ENCODE results near the gene GABRB1. TPM values are rescaled to one million over a fixed set of nuclear protein-coding genes. Genes with fewer than 3 reads are reported as not detected.
A peak's percentile ranks its signal among the peaks of the same experiment; 100 is the strongest.

Gene GABRB1
- polyA plus RNA-seq, 1 donor = 0.55 TPM

DNA sequence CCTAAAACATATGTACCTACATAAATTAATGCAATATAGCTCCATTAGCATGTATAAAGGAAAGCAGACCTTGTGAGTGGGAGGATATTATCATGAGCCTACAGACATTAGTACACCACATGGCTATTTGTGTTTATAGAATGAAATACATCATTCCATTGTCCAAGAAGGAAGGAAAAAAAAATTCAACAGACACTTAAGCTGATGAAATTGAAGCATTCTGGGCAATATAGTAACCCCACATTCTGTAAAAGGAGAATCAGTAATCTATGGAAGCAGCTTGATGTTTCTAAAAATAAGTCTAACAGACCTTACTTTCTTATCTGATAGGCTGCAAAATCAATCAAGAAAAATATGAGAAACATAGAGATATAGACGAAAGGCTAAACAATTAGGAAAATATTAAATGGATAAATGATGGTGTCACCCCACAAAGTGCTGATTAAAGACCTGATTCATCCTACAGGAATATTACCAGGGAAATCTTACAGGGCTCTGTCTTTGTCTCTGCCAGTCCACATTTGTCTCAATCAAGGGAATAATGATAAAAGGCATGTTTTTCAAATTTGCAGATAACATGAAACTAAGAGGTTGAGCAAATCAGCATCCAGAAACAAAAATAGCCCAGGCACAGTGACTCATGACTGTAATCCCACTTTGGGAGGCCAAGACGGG is 355.3 kb downstream of the GABRB1 start:
- no peak for DNase-seq

DNA sequence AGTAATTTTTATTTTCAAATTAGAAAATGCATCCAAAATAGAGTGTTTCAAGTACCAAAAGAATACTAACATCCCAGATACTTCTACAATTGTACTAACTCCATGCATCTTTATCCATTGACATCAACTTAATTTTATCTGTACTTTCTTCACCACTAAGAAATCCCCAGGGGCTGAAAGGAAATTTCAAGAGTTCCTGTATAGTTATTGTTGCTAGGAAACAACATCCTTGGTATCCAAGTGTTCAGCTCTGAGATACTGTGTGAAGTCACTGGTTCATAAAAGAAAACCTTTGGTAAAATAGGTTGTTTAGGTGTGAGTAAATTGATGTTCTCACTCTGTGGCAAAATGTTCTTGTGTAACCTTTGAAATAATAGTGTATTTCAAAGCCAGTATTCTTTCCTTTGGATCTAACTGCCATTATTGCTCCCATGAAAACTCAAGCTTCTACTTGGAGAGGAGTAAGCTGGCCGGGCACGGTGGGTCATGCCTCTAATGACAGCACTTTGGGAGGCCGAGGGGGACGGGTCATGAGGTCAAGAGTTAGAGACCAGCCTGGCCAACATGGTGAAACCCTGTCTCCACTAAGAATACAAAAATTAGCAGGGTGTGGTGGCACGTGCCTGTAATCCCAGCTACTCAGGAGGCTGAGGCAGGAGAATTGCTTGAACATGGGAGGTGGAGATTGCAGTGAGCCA is 359.2 kb downstream of the GABRB1 start:
- no peak for DNase-seq

GRCh38 chr4:47391256-47391655 is 359.9 kb downstream of the GABRB1 start:
- no peak for DNase-seq

DNA sequence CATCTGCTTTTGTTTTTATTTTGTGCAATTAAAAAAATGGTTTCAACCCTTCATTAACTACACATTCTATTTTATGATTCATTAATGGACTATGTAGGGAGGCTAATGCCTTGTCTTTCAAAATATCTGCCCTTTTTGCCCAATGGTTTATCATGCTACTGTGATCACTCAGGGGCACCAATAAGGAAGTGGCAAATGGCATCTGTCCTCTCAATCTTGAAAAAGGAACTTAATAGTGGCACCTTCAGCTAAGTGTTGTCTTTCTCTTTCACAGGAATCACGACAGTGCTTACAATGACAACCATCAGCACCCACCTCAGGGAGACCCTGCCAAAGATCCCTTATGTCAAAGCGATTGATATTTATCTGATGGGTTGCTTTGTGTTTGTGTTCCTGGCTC is 375.0 kb downstream of the GABRB1 start:
- DNase-seq = no peak

- DNase-seq = no peak
Measured at GRCh38 chr4:47410271-47410670, 378.9 kb downstream of the GABRB1 start.

DNA sequence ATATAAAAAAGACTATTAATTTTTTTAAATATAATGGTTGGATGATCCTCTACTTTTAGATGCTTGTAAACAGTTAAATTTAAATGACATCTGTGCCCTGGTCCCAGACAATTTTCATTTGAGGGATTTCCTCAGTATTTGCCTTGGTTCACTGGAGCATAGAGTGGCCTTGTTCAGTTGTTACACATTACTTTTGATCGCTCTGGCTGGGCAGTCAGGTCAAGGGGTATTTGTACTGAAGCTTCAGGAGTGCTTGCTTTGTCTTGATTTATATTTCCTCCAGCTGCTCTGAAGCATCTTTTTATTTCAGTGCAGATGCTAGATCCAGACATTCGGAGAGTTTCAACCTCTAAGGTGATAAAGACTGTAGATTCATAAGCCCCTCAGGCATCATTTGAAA is 382.2 kb downstream of the GABRB1 start:
- peak; percentile 69 for DNase-seq

DNA sequence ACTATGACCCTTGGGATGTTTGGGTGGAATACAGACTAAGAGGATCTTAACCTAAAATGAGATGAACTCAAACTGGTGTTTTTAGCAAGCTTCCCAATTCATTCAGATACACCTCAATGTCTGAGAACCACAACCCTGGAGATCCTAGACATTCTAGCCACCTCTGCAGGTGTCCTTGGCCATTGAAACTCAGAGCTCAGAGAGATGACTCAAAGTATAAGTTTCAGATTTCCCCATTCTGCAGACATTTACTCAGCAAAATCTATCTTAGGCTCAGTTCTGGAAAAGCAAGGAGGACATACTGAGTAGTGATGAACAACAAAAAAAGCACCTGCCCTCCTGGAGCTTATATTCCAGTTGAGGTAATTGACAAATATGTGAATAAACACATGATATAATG is 384.4 kb downstream of the GABRB1 start:
- no peak for DNase-seq

DNA sequence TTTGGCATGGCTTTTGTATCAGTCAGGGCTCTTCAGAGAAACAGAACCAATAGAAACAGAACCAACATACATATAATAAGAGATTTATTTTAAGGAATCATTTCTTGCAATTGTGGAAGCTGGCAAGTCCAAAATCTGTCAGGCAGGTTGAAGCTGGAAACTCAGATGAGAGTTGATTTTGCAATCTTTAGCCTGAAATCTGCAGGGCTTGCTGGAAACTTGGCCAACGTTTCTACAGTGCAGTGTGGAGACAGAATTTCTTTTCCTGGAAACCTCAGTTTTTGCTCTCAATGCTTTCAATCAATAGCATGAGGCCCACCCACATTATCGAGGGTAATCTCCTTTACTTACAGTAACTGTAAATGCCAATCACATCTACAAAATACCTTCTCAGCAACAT is 386.8 kb downstream of the GABRB1 start:
- DNase-seq = no peak

GRCh38 chr4:47419296-47419695 is 387.9 kb downstream of the GABRB1 start:
- DNase-seq = no peak

DNA sequence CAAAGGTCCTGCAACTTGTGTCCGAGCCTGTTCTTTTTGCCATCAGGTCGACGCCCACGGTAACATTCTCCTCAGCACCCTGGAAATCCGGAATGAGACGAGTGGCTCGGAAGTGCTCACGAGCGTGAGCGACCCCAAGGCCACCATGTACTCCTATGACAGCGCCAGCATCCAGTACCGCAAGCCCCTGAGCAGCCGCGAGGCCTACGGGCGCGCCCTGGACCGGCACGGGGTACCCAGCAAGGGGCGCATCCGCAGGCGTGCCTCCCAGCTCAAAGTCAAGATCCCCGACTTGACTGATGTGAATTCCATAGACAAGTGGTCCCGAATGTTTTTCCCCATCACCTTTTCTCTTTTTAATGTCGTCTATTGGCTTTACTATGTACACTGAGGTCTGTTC is 394.3 kb downstream of the GABRB1 start:
- DNase-seq = no peak

DNA sequence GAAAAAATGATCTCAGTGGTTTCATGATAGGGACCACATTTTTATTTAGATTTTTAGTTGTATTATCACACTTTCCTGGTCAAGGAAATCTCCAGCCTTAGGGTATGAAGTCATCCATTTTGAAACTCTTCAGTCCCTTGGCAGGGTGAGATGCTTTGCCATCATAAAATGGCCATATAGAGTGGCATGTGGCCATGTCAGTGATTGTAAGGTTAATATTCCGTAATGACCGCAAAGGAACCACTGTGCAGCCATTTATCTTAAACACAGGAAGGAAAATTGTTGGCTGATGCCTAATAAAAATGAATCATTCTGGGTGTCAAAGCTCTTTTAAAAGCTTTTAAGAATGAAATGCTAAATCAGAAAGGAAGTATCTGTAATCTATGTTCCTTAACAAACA is 396.6 kb downstream of the GABRB1 start:
- no peak for DNase-seq

DNA sequence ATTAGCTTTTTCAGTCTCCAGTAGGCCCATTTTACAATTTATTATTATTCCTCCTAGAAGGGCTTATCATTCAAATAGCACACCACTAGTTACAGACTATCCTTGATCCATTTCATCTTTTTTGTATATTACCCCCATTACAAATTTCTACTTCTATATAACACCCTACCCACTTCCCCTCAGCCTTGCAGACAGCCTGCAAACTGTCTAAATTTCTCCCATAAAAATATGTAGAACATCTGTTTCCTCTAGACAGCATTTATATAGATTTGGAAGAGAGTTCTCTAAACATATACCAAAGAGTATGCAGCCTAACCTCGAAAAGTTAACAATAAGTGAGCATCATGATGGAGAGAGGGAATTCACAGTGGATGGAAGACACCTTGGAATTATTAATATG is 401.4 kb downstream of the GABRB1 start:
- DNase-seq = no peak

DNA sequence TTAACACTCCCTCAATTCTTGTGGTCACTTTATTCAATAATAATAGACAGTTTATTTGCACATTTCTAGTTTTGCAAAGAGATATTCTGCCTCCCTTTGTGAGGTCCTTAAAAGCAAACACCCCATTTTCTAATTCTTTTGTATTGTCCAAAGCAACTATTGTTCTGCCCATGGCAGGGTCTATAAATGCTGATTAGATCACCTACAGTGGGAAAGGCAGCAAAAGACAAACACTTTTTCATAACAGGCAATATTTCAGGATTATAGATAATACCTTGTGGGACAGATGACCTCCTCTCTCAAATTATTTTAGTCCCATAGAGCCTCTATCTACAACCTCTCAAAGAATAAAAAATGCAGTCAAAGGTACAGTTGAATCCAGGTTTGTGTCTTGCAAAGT is 403.6 kb downstream of the GABRB1 start:
- DNase-seq = no peak

DNA sequence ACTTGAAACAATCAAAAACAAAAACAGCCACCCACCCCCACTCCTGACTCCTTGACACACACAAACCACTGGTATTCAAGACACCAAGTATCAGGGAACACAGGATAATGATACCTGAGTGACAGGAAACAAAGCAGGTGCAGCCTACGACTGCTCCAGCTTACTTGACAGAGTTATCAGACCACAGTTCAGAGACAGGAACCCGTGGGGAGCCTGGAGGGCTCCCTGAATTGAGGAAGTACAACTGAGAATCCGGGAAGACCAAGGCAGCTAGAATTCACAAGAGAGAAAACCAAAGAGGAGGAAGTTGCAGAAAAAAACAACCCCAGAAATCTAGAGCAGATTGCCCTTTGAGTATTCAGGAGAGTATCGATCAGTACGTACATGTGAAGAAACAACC is 411.6 kb downstream of the GABRB1 start:
- no peak for DNase-seq

- DNase-seq = no peak
Measured at GRCh38 chr4:47444031-47444430, 412.7 kb downstream of the GABRB1 start.

DNA sequence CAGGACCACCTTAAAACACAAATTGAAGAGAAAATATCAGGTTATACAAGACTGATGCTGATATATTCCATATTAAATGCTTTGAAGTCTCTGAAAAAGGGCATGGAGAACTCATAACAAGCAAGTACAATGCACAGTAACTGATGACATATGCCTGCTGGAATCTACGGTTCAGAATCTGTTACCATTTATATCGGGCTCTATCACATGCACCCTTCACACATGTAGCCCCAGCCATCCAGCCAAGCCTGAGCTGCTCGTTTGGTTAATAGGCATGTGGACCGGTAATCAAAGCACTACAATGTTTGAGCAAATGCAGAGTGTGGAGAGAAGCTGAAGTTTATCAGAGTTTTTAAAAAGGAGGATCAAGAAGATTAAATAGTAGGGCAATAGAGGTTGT is 420.3 kb downstream of the GABRB1 start:
- DNase-seq = no peak

- peak; percentile 15 for DNase-seq
Measured at GRCh38 chr4:47462799-47463234, 431.4 kb downstream of the GABRB1 start.

- peak; percentile 96 for DNase-seq
Measured at GRCh38 chr4:47463235-47463956, 432.0 kb downstream of the GABRB1 start, which contains the start of gene COMMD8. TSS of gene COMMD8 (minus strand) at chr4:47463702. CDS start at chr4:47463651, 51 bp downstream.

DNA sequence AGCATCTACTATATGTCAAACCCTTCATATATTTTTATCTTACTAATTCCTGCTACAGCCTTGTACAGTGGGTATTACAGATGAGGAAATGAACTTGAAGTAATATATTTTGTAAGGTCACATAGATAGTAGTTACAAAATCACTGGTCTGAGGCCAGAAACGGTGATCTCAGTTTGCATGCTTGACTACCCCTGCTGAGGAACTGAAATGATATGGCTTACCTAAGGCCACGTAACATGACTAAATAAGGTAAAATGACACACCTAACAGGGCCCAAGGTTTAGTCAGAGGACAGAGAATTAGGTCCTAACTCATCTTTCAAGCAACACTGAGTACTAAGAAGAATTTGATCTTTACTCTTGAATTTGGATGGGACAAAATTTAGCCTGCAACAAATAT is 433.6 kb downstream of the GABRB1 start:
- no peak for DNase-seq

DNA sequence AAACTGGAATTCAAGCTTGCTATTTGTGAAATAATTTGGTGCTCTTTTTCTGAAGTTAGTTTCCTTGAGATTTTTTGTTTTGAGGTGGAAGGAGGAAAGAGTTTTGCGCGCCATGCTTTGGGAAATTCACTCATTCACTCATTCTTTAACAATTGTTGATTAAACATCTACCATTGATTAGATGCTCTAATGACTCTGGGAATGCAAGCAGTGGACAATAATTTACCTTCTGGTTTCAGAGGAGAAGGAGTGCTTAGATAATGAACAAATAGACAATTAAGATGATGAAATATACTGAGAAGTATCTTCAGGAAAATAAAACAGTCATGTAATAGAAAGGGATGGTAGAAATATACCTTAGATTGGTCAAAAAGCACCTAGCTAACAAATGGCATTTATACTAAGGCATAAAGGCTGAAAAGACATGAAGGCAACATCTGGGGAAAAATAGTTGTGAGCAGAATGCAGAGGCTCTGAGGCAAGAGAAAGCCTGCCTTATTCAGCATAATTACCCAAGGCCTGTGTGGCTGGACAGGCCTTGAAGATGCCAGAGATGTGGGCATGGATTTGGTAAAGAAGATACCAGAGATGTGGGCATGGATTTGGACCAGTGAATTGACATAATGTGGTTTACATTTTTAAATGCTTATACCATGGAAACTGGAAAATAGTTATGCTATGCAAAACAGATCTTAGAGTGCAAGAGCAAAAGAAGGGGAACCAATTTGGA is 434.9 kb downstream of the GABRB1 start:
- no peak for DNase-seq

GRCh38 chr4:47468706-47469365 is 437.5 kb downstream of the GABRB1 start:
- no peak for DNase-seq

DNA sequence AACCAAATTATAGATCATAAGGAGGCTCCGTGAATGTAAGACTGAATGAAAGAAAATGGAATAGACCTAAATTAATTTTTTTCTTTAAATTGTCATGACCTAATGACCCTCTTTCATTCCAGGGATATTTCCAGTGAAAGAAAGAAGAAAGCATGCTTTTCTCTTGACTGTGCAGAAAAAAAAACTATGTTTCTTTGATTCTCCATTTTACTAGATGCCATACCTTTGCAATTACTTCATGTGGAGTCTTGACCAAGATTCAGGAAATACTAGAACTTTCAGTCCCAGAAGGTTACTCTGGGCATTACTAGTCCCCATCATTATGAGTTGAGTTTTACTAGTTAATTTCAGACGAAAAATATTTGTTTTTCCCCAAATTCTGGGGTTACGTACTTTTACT is 438.6 kb downstream of the GABRB1 start:
- DNase-seq = no peak

Data from left kidney (tissue), 2 donors.